Measurements from ENCODE around the gene FIGNL2. TPM values are rescaled to one million over a fixed set of nuclear protein-coding genes. Genes with fewer than 3 reads are reported as not detected.

FIGNL2 gene
- total and polyA plus RNA-seq, 2 of the 4 experiments (the other 2 are of a cell fraction): under 0.01 to 0.12 TPM

DNA sequence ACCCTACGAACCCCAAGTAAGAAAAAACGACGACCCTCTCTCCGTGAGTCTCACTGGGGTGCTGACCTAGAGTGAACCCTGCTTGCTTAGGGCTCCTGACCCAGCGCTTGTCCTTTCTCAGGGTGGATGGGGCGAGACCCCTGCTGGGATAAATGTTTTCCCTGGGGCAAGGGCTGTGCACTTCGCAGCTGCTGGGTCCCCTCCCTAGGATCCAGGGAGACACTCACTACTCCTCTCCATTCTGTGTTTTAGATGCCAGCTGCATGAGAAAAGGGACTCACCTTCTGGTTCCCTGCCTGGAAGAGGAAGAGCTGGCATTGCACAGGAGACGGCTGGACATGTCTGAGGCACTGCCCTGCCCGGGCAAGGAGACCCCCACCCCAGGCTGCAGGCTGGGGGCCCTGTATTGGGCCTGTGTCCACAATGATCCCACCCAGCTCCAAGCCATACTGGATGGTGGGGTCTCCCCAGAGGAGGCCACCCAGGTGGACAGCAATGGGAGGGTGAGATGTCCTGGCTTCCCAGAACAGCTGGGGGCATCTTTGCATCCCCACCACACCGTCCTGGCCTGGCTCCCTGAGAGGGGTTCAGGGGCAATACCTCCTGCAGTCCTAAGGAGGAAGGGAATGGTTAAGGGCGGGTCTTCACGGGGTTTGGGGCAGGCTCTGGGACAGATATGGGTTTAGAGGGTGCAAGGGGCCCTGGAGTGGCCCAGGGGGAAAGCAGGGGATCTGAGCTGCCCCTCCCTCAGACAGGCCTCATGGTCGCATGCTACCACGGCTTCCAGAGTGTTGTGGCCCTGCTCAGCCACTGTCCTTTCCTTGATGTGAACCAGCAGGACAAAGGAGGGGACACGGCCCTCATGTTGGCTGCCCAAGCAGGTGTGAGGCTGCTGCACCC, 40.0 kb upstream of the FIGNL2 start:
- H3K14ac ChIP-seq (replicated peaks; ENCODE audit: low read depth, low read length): no peak overlapping the region
- H3K27me3 ChIP-seq (ENCODE audit: control insufficient read depth, insufficient read depth, low read length): no peaks in the 10 kb centered on the region
- peak overlapping the region; percentile 7 for H2AK9ac ChIP-seq (replicated peaks; ENCODE audit: low read depth, low read length, poor library complexity)
- H4K8ac ChIP-seq (ENCODE audit: low read depth in 2 of 2, low read length in 2 of 2): no peak overlapping the region; a peak in 1 of 4 replicates
- no peak overlapping the region for H4K5ac ChIP-seq (ENCODE audit: low read depth, low read length)
- no peaks in the 10 kb centered on the region for H3K36me3 ChIP-seq (ENCODE audit: control insufficient read depth, insufficient read depth, low read length)
- DNase-seq (no peak), ATAC-seq (ENCODE audit: low read depth) (no peak)
- H3K9me1 ChIP-seq (ENCODE audit: insufficient read depth, low read length): peaks cover 2% of the 10 kb centered on the region; the same call in 1 of the 2 replicates
- no TSS peak for BruUV-seq (replicated peaks)
- H2BK20ac ChIP-seq (ENCODE audit: low read depth, low read length): no peak overlapping the region
- H3K79me1 ChIP-seq (ENCODE audit: low read depth in 1 of 2, low read length in 2 of 2): no peaks in the 10 kb centered on the region
- no peak overlapping the region for H3K27ac ChIP-seq (ENCODE audit: insufficient read depth, low read length)
- TF ChIP-seq, protein P1, sequence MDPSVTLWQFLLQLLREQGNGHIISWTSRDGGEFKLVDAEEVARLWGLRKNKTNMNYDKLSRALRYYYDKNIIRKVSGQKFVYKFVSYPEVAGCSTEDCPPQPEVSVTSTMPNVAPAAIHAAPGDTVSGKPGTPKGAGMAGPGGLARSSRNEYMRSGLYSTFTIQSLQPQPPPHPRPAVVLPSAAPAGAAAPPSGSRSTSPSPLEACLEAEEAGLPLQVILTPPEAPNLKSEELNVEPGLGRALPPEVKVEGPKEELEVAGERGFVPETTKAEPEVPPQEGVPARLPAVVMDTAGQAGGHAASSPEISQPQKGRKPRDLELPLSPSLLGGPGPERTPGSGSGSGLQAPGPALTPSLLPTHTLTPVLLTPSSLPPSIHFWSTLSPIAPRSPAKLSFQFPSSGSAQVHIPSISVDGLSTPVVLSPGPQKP (IDR thresholded peaks at IDR 0.05; ENCODE audit: borderline replicate concordance, low read depth, low read length): no peak
- TF ChIP-seq RAD21 (IDR thresholded peaks at IDR 0.05; ENCODE audit: low read length): no peak
- no peak for TF ChIP-seq BHLHE40 (IDR thresholded peaks at IDR 0.05; ENCODE audit: low read depth, low read length)
- no peak for TF ChIP-seq POLR2A (IDR thresholded peaks at IDR 0.05; ENCODE audit: low read depth, low read length)
- TF ChIP-seq, protein P2, sequence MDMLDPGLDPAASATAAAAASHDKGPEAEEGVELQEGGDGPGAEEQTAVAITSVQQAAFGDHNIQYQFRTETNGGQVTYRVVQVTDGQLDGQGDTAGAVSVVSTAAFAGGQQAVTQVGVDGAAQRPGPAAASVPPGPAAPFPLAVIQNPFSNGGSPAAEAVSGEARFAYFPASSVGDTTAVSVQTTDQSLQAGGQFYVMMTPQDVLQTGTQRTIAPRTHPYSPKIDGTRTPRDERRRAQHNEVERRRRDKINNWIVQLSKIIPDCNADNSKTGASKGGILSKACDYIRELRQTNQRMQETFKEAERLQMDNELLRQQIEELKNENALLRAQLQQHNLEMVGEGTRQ (IDR thresholded peaks at IDR 0.05; ENCODE audit: low read depth, low read length): no peak
- TF ChIP-seq CEBPB (IDR thresholded peaks at IDR 0.05; ENCODE audit: low read depth, low read length): no peak
- no peak overlapping the region for H4K91ac ChIP-seq (ENCODE audit: insufficient read depth, low read depth, low read length)
- ChIA-PET POLR2A (ENCODE audit: unreplicated experiment) (interaction anchor here (0.9 kb wide), 1 partner anchor 9 kb away, joined by 22 read pairs; no protein-coding TSS in a partner anchor), CTCF (no interaction called here)
- no peak overlapping the region for H3K4ac ChIP-seq (ENCODE audit: low read depth, low read length)
- no peak overlapping the region for H3K4me2 ChIP-seq (ENCODE audit: low read depth, low read length)
- H2BK15ac ChIP-seq (ENCODE audit: low read depth, low read length): no peak overlapping the region
- H3K4me3 ChIP-seq (ENCODE audit: insufficient read depth, low read depth, low read length): no peak overlapping the region
- H3K23ac ChIP-seq (ENCODE audit: low read depth, low read length): no peak overlapping the region
- peak overlapping the region; percentile 38; the same call in 1 of the 2 replicates for H2AK5ac ChIP-seq (ENCODE audit: low read depth, low read length)
- intact Hi-C loops (cut with micrococcal nuclease) (no loop called here), dilution Hi-C loops (cut with HindIII; ENCODE audit: low sequenced_read_pairs, unreplicated experiment) (no loop called here), in situ Hi-C loops (cut with MboI; ENCODE audit: low sequenced_read_pairs) (no loop called here)
- WGBS, 2 experiments (ENCODE audit: extremely low coverage in 2 of 2, insufficient read length in 1 of 2): 81% methylated on average over 8 of the region's 15 CpGs; no CpG with 5 or more reads in 1 of the 2 experiments
- H3K9ac ChIP-seq (ENCODE audit: low read depth, low read length): no peak overlapping the region
- H3K9me3 ChIP-seq (ENCODE audit: control insufficient read depth, insufficient read depth, low read length): no peaks in the 10 kb centered on the region
- H2BK120ac ChIP-seq (ENCODE audit: low read depth, low read length): peak overlapping the region; percentile 35; the same call in 1 of the 2 replicates
- no peaks in the 10 kb centered on the region for H4K20me1 ChIP-seq (ENCODE audit: insufficient read depth, low read length)
- no peak overlapping the region for H3K18ac ChIP-seq (ENCODE audit: low read depth, low read length)
- H3K4me1 ChIP-seq (ENCODE audit: control insufficient read depth, insufficient read depth, low read length): peaks cover 6% of the 10 kb centered on the region
- H2AFZ ChIP-seq (replicated peaks; ENCODE audit: low read length, poor library complexity): peak overlapping the region; percentile 78
- no peak overlapping the region for H2BK5ac ChIP-seq (ENCODE audit: low read depth, low read length, poor library complexity, severe bottlenecking)
- H3K56ac ChIP-seq (ENCODE audit: extremely low read depth, insufficient read depth, low read length): no peak overlapping the region

All from IMR-90 (cell line).